Tibial nerve (tissue), 4 donors: ENCODE results near the gene OTUD1.

Experiments used
- EP300 ChIP-seq, 2 donors: sonication (generic); formaldehyde crosslinking; IDR thresholded peaks; one replicate each; pipeline ENCODE4 v1.6.1; 2017; ENCODE audit warnings: antibody characterized with exemption in 2 of 2, mild to moderate bottlenecking in 1 of 2
- POLR2A ChIP-seq, 2 donors: fragments of 450-650 bp; IDR thresholded peaks; one replicate each; pipeline ENCODE4 v1.6.1; 2017; ENCODE audit warnings: antibody characterized with exemption in 2 of 2, mild to moderate bottlenecking in 2 of 2, moderate library complexity in 2 of 2
- TF ChIP-seq, protein P1 (sequence below), 5 experiments: fragments of 200-600 bp in 3 of 5; fragments of 450-650 bp in 2 of 5; sonication (generic) in 3 of 5; IDR thresholded peaks; one replicate each; pipeline ENCODE4 v1.5.1; 2016 to 2019; ENCODE audit warnings: antibody characterized with exemption in 5 of 5, mild to moderate bottlenecking in 3 of 5, moderate library complexity in 2 of 5

DNA sequence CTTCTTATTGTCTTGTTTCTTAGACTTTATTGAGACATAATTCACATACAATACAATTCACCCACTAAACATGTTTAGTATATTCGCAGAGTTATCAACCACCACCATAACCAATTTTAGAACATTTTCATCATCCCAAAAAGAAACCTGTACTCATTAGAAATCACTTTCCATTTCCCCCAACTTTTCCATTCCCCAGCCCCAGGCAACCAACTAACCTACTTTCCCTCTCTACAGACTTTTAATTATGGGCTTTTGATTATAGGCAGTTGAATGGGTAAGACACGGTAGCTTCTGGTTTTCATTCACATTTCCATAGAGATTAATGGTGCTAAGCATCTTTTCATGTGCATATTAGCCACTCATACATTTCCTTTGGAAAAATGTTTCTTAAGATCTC, 24.2 kb upstream of the OTUD1 start:
- TF ChIP-seq, protein P1, sequence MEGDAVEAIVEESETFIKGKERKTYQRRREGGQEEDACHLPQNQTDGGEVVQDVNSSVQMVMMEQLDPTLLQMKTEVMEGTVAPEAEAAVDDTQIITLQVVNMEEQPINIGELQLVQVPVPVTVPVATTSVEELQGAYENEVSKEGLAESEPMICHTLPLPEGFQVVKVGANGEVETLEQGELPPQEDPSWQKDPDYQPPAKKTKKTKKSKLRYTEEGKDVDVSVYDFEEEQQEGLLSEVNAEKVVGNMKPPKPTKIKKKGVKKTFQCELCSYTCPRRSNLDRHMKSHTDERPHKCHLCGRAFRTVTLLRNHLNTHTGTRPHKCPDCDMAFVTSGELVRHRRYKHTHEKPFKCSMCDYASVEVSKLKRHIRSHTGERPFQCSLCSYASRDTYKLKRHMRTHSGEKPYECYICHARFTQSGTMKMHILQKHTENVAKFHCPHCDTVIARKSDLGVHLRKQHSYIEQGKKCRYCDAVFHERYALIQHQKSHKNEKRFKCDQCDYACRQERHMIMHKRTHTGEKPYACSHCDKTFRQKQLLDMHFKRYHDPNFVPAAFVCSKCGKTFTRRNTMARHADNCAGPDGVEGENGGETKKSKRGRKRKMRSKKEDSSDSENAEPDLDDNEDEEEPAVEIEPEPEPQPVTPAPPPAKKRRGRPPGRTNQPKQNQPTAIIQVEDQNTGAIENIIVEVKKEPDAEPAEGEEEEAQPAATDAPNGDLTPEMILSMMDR (IDR thresholded peaks at IDR 0.05): no peak
- TF ChIP-seq POLR2A (IDR thresholded peaks at IDR 0.05): no peak
- no peak for TF ChIP-seq EP300 (IDR thresholded peaks at IDR 0.05)
